ENCODE results near the gene NPAT.

The NPAT gene

DNA sequence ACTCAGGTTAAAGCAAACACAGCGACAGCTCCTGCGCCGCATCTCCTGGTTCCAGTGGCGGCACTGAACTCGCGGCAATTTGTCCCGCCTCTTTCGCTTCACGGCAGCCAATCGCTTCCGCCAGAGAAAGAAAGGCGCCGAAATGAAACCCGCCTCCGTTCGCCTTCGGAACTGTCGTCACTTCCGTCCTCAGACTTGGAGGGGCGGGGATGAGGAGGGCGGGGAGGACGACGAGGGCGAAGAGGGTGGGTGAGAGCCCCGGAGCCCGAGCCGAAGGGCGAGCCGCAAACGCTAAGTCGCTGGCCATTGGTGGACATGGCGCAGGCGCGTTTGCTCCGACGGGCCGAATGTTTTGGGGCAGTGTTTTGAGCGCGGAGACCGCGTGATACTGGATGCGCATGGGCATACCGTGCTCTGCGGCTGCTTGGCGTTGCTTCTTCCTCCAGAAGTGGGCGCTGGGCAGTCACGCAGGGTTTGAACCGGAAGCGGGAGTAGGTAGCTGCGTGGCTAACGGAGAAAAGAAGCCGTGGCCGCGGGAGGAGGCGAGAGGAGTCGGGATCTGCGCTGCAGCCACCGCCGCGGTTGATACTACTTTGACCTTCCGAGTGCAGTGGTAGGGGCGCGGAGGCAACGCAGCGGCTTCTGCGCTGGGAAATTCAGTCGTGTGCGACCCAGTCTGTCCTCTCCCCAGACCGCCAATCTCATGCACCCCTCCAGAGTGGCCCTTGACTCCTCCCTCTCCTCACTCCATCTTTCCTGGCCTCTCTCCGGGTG is at the start of gene NPAT, which contains the start of gene ATM:
Gene NPAT (minus strand): TSS at position 65 of the 774 bp plus-strand sequence. CDS start 102 bp downstream, outside the sequence.
Gene ATM (plus strand): TSS at position 494 of the 774 bp plus-strand sequence. CDS start 4,558 bp downstream, outside the sequence.
- peak; percentile 56 for DNase-seq (ENCODE audit: low spot score)

DNA sequence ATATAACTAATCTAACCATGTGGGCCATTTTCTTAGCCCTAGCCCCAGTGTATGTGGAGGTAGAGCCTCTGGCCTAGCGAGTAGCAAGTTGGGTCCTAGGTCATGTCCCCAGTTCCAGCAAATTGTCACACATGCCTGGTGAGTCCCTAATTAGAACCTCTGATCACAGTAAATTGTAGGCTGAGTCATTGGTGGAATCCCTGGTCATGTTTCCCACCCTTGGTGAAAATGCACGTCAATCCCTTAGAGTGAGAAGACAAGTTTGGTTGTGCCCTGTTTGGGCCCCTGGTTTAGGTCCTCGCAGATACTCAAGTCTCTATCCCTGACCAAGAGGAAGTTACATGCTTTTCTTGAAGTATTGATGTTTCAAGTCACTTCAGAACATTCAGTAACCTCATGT is 47.1 kb upstream of the NPAT start:
- no peak for DNase-seq (ENCODE audit: low spot score)

DNA sequence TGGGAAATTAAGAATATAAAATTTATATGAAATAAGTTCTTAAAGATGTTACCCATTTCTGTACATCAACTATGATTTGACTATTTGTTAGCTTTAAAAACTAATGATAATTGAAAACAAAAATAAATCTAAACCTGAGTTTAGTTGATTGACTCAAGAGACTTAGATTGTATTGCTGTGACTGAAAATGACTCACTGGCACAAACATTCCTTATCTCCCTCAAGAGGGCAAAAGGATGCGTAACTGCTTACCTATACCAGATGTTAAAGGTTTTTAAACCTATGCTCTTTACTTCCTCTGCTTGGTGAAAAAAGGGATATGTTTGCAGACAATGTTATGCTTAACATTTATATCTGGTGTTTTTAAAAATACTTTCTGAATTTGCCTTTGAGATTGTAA is 30.7 kb upstream of the NPAT start:
- DNase-seq (ENCODE audit: low spot score) = no peak

DNA sequence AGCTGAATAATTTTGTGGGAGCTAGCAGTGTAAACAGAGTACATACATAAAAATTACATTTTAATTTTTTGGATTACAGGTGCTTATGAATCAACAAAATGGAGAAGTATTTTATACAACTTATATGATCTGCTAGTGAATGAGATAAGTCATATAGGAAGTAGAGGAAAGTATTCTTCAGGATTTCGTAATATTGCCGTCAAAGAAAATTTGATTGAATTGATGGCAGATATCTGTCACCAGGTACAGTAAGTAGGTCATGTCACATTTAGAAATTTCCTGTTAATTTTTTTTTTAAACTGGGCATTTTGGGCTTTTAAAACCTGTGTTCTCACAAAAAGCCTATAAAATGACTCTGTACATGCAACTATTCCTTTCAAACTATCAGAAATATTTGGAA is 24.4 kb upstream of the NPAT start:
- DNase-seq (ENCODE audit: low spot score) = no peak

DNA sequence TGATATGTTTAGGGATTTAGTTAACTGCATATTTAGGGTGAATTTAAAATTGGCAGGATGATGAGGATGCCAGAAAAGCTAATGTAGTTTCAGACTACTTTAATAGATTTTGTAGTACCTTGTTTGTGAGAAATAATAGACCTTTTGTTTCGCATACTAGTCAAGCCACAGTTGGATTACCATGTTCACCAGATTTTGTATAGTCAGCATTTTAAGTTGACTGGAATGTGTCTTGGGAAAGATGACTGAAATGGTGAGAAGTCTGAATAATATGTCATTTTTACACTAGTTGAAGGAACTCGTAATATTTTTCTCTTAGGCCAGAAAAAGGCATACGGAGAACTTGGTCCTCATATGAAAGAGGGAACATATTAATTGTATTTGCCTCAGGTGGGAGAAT is 23.9 kb upstream of the NPAT start:
- no peak for DNase-seq (ENCODE audit: low spot score)

DNA sequence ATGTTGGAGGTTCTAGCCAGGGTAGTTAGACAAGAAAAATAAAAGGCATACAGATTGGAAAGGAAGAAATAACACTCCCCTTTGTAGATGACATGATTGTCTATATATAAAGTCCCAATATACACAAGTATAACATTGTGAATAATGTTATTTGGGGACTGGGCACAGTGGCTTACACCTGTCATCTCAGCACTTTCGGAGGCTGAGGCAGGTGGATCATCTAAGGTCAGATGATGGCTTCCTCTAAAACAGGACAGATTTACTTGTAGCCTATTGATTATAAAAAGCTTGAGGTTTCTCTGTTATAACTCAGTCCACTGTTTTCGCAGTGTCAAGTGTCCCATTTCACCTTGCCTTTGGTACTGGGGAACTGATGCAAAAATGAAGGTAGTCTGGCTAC is 20.0 kb upstream of the NPAT start:
- no peak for DNase-seq (ENCODE audit: low spot score)

DNA sequence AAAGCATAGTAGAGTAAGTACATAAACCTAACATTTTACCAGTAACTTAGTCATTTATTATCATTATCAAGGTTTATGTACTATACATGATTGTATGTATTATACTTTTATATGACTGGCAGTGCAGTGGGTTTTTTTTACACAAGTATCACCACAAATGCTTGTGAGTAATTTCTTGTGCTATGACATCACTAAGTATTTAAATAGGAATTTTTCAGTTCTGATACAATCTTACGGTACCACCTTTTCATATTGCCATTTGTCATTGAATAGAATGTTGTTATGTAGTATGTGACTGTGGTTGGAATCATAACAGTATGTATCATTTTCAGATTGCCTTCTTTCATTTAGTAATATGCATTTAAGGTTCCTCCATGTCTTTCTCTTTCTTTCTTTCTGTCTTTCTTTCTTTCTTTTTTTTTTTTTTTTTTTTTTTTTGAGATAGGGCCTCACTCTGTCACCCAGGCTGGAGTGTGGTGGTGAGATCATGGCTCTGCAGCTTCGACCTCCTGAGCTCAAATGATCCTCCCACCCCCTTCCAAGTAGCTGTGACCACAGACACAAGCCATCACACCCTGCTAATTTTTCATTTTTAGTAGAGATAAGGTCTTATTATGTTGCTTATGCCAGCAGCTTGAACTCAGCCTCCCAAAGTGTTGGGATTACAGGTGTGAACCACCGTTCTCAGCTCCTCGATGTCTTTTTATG is 19.0 kb upstream of the NPAT start:
- no peak for DNase-seq (ENCODE audit: low spot score)

DNA sequence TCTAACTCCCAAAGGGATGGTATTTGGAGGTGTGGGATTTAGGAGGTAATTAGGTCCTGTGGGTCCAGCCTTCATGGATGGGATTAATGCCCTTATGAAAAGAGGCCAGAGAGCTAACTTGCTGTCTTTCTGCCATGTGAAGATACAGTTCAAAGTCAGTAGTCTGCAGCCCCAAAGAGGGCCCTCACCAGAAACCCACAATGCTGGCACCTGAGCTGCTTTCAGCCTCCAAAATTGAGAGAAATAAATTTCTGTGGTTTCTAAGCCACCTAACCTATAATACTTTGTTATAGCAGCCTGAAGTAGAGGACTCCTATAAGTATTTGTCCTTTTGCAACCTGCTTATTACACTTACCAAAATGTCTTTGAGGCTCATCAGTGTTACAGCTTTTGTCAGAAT is 16.6 kb upstream of the NPAT start:
- DNase-seq (ENCODE audit: low spot score) = no peak

DNA sequence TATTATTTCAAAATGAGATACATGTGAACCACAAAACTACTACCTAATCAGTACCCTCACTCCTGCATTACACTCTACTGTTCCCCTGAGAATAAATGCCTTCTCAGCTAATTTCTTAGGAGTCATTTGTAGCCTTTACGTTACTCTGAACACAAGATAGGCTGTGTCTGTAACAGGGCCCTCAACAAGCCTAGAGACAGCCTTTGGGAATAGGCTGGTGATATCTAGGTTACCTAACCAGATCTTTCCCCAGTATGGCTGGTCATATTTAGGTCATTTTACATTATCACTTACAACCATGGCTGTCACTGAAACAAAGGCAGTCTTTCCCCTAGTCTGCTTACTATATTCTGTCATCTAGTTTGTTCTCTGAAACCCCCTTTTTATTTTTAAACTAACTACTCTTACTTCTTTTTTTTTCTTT is 14.6 kb upstream of the NPAT start:
- no peak for DNase-seq (ENCODE audit: low spot score)

DNA sequence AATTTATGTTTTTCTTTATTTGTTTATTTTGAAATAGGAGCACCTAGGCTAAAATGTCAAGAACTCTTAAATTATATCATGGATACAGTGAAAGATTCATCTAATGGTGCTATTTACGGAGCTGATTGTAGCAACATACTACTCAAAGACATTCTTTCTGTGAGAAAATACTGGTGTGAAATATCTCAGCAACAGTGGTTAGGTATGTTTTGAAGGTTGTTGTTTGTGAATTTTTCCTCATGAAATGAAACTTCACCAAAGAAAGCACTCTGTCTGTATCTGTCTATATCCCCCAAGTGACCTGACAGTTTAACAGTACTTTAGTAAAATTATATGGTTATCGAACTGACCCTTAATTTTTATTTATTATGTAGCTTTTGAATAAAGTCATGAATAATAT is 13.2 kb upstream of the NPAT start:
- no peak for DNase-seq (ENCODE audit: low spot score)

DNA sequence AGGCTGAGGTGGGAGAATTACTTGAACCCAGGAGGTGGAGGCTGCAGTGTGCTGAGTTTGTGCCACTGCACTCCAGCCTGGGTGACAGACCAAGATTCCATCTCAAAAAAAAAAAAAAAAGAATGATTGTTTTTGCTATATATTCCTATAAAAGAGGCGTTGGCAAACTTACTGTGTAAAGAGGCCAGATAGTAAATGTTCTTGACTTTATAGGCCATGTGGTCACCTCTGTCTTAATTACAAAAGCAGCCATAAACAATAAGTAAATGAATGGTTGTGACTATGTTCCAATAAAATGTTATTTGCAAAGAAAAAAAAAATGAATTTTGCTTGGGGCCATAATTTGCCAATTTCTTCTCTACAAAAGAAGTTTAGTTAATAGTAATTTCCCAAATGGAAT is 12.8 kb upstream of the NPAT start:
- no peak for DNase-seq (ENCODE audit: low spot score)

DNA sequence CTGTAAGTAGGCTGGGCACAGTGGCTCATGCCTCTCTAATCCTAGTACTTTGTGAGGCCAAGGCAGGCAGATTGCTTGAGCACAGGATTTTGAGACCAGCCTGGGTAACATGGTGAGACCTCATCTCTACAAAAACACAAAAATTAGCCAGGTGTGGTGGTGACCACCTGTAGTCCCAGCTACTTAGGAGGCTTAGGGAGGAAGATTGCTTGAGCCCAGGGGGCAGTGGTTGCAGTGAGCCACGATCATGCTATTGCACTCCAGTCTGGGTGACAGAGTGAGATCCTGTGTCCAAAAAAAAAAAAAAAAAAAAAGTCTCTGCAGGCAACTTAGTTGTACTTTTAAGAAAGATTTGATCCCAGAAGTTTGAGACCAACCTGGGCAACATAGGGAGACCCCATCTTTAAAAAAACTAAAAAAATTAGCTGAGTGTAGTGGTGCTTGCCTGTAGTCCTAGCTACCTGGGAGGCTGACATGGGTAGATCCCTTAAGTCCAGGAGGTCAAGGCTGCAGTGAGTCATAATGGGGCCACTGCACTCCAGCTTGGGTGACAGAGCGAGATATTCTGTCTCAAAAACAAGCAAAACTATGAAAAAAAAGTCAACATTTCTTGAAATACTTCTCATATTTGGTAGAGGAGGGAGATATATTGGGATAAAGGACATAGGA is 11.0 kb upstream of the NPAT start:
- no peak for DNase-seq (ENCODE audit: low spot score)

DNA sequence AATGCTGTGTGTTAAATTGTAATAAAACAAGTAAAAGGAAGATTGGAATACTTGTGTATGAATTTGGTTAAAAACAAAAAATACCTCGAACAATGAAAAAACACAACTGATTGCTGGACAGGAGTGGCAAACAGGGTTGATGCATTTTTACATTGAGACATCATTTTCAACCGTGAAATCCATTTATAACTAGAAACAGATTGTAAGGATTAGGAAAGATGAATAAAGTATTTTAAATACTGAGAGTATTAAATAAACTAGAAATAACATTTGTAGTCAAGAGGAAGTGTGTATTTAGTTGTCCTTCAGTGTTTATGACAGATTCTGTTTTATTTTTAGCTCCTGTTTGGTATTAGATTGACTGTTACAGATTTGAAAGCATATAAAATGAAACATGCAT is 5.8 kb upstream of the NPAT start:
- no peak for DNase-seq (ENCODE audit: low spot score)

DNA sequence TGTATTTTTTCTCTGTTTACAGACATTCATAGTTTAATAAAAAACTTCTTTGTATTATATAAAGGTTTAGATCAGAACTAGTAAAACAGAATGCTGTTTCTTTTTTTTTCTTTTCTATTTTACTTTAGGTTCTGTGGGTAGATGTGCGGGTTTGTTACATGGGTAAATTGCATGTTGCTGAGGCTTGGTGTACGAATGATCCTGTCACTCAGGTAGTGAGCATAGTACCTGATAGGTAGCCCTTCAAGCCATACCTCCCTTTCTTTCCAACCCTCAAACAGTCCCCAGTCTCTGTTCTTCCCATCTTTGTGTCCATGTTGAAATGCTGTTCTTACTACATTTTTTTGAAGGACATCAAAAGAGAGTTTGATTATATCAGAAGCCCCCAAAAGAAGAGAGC is 3.6 kb upstream of the NPAT start:
- no peak for DNase-seq (ENCODE audit: low spot score)

DNA sequence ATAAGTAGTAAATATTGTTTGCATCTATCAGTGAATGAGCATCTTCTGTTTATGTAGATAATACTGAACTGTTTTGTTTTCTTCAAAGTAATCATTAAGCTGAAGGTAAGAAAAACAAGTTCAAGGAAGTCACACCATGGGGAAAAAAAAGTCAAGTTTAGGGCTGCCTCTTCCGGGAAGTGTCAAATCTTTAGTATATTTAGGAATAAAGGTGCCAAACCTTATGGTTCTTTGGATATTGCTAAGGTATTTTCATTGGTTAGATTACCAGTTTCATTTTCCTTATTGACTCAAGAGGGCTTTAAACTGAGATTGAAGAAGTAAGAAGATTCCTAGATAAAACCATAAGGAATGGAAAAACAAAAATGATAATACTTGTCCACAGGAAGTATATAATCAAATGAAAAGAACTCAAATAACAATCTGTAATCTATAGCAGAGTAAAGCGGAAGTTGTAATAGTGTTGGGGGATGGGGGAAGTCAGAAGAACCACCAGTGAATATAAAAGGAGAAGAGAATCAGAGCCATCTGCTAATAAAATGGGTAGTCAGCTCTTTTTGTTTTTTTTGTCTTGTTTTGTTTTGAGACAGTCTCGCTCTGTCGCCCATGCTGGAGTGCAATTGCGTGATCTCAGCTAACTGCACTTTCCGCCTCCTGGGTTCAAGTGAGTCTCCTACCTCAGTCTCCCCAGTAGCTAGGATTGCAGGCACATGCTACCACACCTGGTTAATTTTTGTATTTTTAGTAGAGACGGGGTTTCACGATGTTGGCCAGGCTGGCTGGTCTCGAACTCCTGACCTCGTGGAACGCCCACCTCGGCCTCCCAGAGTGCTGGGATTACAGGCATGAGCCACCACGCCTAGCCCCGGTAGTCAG is 2.7 kb upstream of the NPAT start:
- DNase-seq (ENCODE audit: low spot score) = no peak

DNA sequence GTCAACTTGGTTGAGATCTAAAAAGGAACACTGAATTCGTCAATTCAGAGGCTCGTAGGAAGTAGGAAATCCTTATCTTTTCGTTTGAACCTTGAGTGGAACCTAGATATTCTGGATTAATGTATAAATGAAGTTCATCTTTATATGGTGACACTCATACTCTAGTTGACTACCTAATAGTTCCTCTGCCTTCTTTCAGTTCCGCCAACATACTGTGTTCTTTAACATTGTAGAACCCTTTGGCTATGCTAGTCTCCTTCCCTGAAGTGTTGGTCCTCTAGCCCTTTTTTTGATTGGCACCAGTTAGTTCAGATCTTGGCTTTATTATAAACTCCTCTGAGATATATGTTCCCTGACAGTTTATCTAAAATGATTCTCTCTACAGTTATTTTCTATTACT is 1.9 kb upstream of the NPAT start:
- no peak for DNase-seq (ENCODE audit: low spot score)

DNA sequence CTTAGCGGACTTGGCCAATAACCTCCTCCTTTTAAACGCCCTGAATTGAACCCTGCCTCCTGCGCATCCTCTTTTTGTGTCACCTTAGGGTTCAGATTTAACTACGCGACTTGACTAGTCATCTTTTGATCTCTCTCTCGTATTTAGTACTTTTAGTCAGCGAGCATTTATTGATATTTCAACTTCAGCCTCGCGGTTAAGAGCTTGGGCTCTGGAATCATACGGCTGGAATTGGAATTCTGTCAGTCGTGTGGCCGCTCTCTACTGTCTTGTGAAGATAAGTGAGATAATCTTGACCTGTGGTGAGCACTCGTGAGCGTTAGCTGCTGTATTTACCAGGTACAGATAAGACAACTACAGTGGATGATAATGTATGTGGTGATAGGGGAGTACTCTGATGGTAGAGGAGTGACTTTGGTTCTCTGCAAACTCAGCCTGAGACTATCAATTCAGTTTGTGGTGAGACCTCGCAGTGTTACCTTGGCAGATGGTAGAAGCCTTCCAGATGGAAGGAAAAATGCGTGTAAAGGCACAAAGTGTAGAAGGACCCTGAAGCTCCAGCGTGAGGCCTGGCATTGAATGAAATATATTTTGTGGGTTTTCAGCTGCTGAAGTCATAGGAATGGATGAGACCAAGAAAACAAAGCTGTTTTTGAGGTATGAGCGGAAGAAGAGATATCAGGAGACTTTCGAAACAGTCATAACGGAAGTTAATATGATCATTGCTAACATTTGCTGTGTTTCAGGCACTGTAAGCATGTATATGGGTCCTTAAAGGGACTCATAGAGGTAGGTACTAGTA is 1.1 kb upstream of the NPAT start:
- no peak for DNase-seq (ENCODE audit: low spot score)

DNA sequence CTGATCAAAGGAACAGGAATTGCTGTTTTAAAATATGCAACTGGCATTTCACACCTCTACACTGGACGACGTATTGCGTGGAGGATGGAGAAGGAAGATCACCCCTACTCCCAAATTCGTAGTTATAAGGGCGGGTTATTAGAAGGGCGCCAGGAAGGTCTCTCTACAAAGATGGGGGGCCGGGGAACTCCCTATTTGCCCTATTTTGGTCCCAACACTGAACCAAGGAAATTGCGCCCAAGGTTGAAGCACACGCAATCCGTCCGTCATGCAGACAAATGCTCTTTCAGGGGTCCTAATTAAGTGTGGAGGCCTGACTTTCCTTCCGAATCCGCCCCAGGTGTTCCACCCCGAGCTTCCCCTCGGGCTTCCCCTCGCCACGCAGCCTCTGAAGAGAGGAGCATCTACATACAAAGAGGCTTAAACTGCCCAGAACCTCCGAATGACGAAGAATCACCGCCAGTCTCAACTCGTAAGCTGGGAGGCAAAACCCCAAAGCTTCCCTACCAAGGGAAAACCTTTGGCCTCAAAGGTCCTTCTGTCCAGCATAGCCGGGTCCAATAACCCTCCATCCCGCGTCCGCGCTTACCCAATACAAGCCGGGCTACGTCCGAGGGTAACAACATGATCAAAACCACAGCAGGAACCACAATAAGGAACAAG is 396 bp downstream of the NPAT start:
- no peak for DNase-seq (ENCODE audit: low spot score)

DNA sequence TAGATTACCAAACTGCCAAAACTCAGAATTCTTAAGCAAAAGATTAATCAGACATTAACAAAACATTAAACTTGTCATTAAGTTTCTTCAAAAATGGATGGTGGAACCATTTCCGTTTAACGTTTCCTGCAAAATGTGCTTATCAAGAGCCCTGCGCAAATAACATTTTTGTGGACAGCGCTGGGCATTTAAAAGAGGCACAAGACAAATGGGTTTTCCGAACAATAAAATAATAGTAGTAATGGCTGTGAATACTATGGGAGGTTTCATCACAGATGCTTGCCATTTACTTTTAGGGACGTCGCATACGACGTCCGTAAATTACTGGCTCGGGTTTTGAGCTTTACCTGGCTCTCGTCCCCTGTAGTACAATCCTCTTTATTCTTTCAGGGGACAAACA is 1.1 kb downstream of the NPAT start:
- DNase-seq (ENCODE audit: low spot score) = no peak

DNA sequence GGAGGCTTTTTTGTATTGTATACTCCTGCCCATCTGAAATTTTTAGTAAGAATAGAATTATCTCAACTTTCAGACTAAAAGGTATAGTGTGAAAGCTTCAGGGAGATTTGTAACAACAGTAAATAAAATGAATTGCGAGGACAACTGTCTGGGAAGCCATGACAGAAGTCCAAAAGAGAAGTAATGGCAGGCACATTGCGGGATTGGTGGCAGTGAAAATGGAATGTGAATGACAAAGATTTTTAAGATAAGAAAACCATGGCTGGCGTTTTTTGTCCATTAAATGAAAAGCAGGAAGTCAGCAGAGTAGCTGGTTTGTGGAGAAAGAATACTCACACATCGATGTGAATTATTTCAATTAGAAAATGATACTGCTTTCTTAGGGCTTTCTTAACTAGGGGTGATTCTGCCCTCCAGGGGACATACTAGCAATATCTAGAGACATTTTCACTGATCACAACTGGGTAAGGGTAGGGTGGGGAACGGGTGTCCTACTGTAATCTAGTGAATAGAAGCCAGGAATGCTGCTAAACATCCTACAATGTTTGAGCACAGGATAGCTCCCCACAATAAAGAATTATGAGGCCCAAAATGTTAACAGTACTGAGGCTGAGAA is 1.6 kb downstream of the NPAT start:
- no peak for DNase-seq (ENCODE audit: low spot score)

All from HuH-7.5 (cell line).